Neural cell (in vitro differentiated cells): Measurements from ENCODE around the gene KIF4A. TPM values are rescaled to one million over a fixed set of nuclear protein-coding genes. Genes with fewer than 3 reads are reported as not detected.

Source experiments
- H2AFZ ChIP-seq: fragments of 200-600, 300-800 bp; sonication (generic), shearing (Covaris generic); 2 replicates; pipeline ENCODE4 v1.6.0; 2014; ENCODE audit warnings: low read depth, mild to moderate bottlenecking, antibody characterized with exemption, low read length, moderate library complexity
- H3F3A ChIP-seq: fragments of 200-600 bp; shearing (Covaris generic); 2 replicates; pipeline ENCODE4 v1.6.1; 2016; ENCODE audit warnings: mild to moderate bottlenecking, moderate library complexity, mixed read lengths, antibody characterized with exemption, low read length; ENCODE audit not compliant: insufficient read depth, poor library complexity, severe bottlenecking
- H3K27ac ChIP-seq: fragments of 200-600, 300-800 bp; sonication (generic), shearing (Covaris generic); 2 replicates; pipeline ENCODE4 v1.5.1; 2014; ENCODE audit warnings: mild to moderate bottlenecking, low read length, moderate library complexity
- H3K27me3 ChIP-seq: fragments of 300-800, 200-600 bp; sonication (generic), shearing (Covaris generic); 2 replicates; pipeline ENCODE4 v1.6.0; 2014; ENCODE audit warnings: mild to moderate bottlenecking, low read depth, low read length, moderate library complexity; ENCODE audit not compliant: insufficient read depth
- H3K36me3 ChIP-seq: fragments of 300-800, 200-600 bp; sonication (generic), shearing (Covaris generic); 2 replicates; pipeline ENCODE4 v1.5.1; 2014; ENCODE audit warnings: mild to moderate bottlenecking, antibody characterized with exemption, low read length, moderate library complexity; ENCODE audit not compliant: insufficient read depth
- H3K4me2 ChIP-seq: fragments of 300-800, 200-600 bp; sonication (generic), shearing (Covaris generic); 2 replicates; pipeline ENCODE4 v1.6.0; 2014; ENCODE audit warnings: mild to moderate bottlenecking, low read length
- H3K4me3 ChIP-seq: fragments of 300-800, 200-600 bp; sonication (generic), shearing (Covaris generic); 2 replicates; pipeline ENCODE4 v1.5.1; 2014; ENCODE audit warnings: mild to moderate bottlenecking, low read length, moderate library complexity
- H3K79me2 ChIP-seq: fragments of 200-600 bp; shearing (Covaris generic); replicated peaks from 2 replicates; pipeline ENCODE4 v1.6.0; 2014; ENCODE audit warnings: mild to moderate bottlenecking, low read length, moderate library complexity; ENCODE audit not compliant: insufficient read depth
- H3K9ac ChIP-seq: fragments of 300-800, 200-600 bp; sonication (generic), shearing (Covaris generic); 2 replicates; pipeline ENCODE4 v1.6.1; 2016; ENCODE audit warnings: mild to moderate bottlenecking, low read length, mixed read lengths
- H3K9me2 ChIP-seq: fragments of 200-600 bp; shearing (Covaris generic); 2 replicates; pipeline ENCODE4 v1.6.1; 2016; ENCODE audit warnings: mild to moderate bottlenecking, low read length, mixed read lengths; ENCODE audit not compliant: insufficient read depth
- H3K9me3 ChIP-seq: fragments of 200-600, 300-800 bp; sonication (generic), shearing (Covaris generic); 2 replicates; pipeline ENCODE4 v1.6.1; 2016; ENCODE audit warnings: mild to moderate bottlenecking, mixed run types, low read length, moderate library complexity, mixed read lengths
- H4K20me1 ChIP-seq: fragments of 200-600 bp; shearing (Covaris generic); 2 replicates; pipeline ENCODE4 v1.6.1; 2016; ENCODE audit warnings: mild to moderate bottlenecking, mixed run types; ENCODE audit not compliant: insufficient read depth
- CTCF ChIP-seq: fragments of 450-650 bp; IDR thresholded peaks from 2 replicates; pipeline ENCODE4 v1.5.1; 2014; ENCODE audit warnings: antibody characterized with exemption, mild to moderate bottlenecking, moderate library complexity; ENCODE audit not compliant: poor library complexity, severe bottlenecking
- EP300 ChIP-seq: fragments of 450-650 bp; conservative IDR thresholded peaks from 2 replicates; pipeline ENCODE4 v1.6.1; 2014; ENCODE audit warnings: antibody characterized with exemption, mild to moderate bottlenecking, moderate library complexity; ENCODE audit not compliant: poor library complexity, severe bottlenecking
- EZH2 ChIP-seq: fragments of 200-600, 300-800 bp; shearing (Covaris generic), sonication (generic); IDR thresholded peaks from 2 replicates; pipeline ENCODE4 v1.6.1; 2014; ENCODE audit warnings: antibody characterized with exemption, low read length, borderline replicate concordance, mild to moderate bottlenecking; ENCODE audit not compliant: insufficient read depth, poor library complexity, severe bottlenecking
- MXI1 ChIP-seq: fragments of 450-650 bp; conservative IDR thresholded peaks from 2 replicates; pipeline ENCODE4 v1.6.1; 2014; ENCODE audit warnings: antibody characterized with exemption, mild to moderate bottlenecking; ENCODE audit not compliant: poor library complexity, severe bottlenecking
- POLR2AphosphoS5 ChIP-seq: IDR thresholded peaks from 2 replicates; pipeline ENCODE4 v1.6.1; 2012
- RAD21 ChIP-seq: fragments of 450-650 bp; conservative IDR thresholded peaks from 2 replicates; pipeline ENCODE4 v1.6.1; 2014; ENCODE audit warnings: antibody characterized with exemption, mild to moderate bottlenecking, moderate library complexity
- REST ChIP-seq: IDR thresholded peaks from 2 replicates; pipeline ENCODE4 v1.6.1; 2012; ENCODE audit warnings: borderline replicate concordance
- SMC3 ChIP-seq: fragments of 450-650 bp; conservative IDR thresholded peaks from 2 replicates; pipeline ENCODE4 v1.6.1; 2014; ENCODE audit warnings: antibody characterized with exemption, mild to moderate bottlenecking, moderate library complexity; ENCODE audit not compliant: poor library complexity
- TAF1 ChIP-seq: IDR thresholded peaks from 2 replicates; pipeline ENCODE4 v1.6.1; 2012; ENCODE audit warnings: low read depth
- polyA plus RNA-seq: library from polyadenylated mRNA; depleted of rRNA; stranded (reverse); fragments of >200 nt; gene quantifications from 2 replicates; pipeline ENCODE4 v1.2.3, GENCODE V29; 2014

The KIF4A gene
- polyA plus RNA-seq, 1 donor from 2014 or later, result 1.1 TPM

- Histone ChIP-seq H3F3A (no peaks in the 10 kb centered on the region), H3K27ac (no peak overlapping the region), H3K9me2 (no peaks in the 10 kb centered on the region), H3K27me3 (no peaks in the 10 kb centered on the region), H3K9me3 (no peaks in the 10 kb centered on the region), H3K79me2 (no peaks in the 10 kb centered on the region), H3K4me2 (no peak overlapping the region), H4K20me1 (no peaks in the 10 kb centered on the region), H3K9ac (no peak overlapping the region), H3K4me3 (no peak overlapping the region), H3K36me3 (no peaks in the 10 kb centered on the region), H2AFZ (no peak overlapping the region)
- TF ChIP-seq MXI1 (no peak), EP300 (no peak), SMC3 (no peak), TAF1 (no peak), CTCF (no peak), POLR2AphosphoS5 (no peak), EZH2 (no peak), RAD21 (no peak), REST (no peak)
Observed at GRCh38 chrX:70402721-70403120, 112.8 kb downstream of the KIF4A start.

GRCh38 chrX:70405003-70405402 lies 115.1 kb downstream of the KIF4A start:
- Histone ChIP-seq H4K20me1 (no peaks in the 10 kb centered on the region), H3F3A (no peaks in the 10 kb centered on the region), H3K9me2 (no peaks in the 10 kb centered on the region), H3K79me2 (no peaks in the 10 kb centered on the region), H3K4me3 (no peak overlapping the region), H3K9ac (no peak overlapping the region), H3K36me3 (no peaks in the 10 kb centered on the region), H3K4me2 (no peak overlapping the region), H2AFZ (no peak overlapping the region), H3K27me3 (no peaks in the 10 kb centered on the region), H3K9me3 (no peaks in the 10 kb centered on the region), H3K27ac (no peak overlapping the region)
- no peak for TF ChIP-seq CTCF
- no peak for TF ChIP-seq REST
- no peak for TF ChIP-seq EZH2
